H1 (cell line): ENCODE data around the gene KCNJ10.

ENCODE experiments used
- BRCA1 ChIP-seq: IDR thresholded peaks from 2 replicates; pipeline ENCODE4 v1.6.1; 2012; ENCODE audit warnings: low read depth, low read length, improper control_type of control experiment
- CEBPB ChIP-seq: IDR thresholded peaks from 2 replicates; pipeline ENCODE4 v1.6.1; 2012; ENCODE audit warnings: low read depth, low read length
- CTCF ChIP-seq, 3 experiments: IDR thresholded peaks; 1 replicate in 2 of 3; 2 replicates in 1 of 3; pipeline versions ENCODE4 v1.5.1 to v1.6.1; 2011; ENCODE audit warnings: low read length in 3 of 3, mild to moderate bottlenecking in 3 of 3, inconsistent platforms in 2 of 3, low read depth in 1 of 3, moderate library complexity in 1 of 3; ENCODE audit not compliant: insufficient read depth in 1 of 3; ENCODE audit errors: control extremely low read depth in 1 of 3
- E2F6 ChIP-seq: IDR thresholded peaks from 2 replicates; pipeline ENCODE4 v1.6.1; 2012; ENCODE audit warnings: inconsistent platforms
- EGR1 ChIP-seq: IDR thresholded peaks from 2 replicates; pipeline ENCODE4 v1.6.1; 2011; ENCODE audit warnings: low read depth, low read length, borderline replicate concordance
- EP300 ChIP-seq, 2 experiments: IDR thresholded peaks; 1 replicate in 1 of 2; 2 replicates in 1 of 2; pipeline ENCODE4 v1.6.1; 2011 to 2012; ENCODE audit warnings: low read depth in 2 of 2, low read length in 2 of 2, mild to moderate bottlenecking in 2 of 2, borderline replicate concordance in 1 of 2, inconsistent platforms in 1 of 2, moderate library complexity in 1 of 2
- EZH2 ChIP-seq: fragments of 200-600 bp; sonication (generic); IDR thresholded peaks from 2 replicates; pipeline ENCODE4 v1.7.1; 2012; ENCODE audit warnings: low read depth, mild to moderate bottlenecking, moderate library complexity, low read length, inconsistent platforms; ENCODE audit not compliant: severe bottlenecking
- GTF2F1 ChIP-seq: IDR thresholded peaks from 2 replicates; pipeline ENCODE4 v1.6.1; 2012; ENCODE audit warnings: low read depth, low read length, improper control_type of control experiment, borderline replicate concordance
- POLR2A ChIP-seq, 2 experiments: IDR thresholded peaks; 1 replicate in 1 of 2; 2 replicates in 1 of 2; pipeline ENCODE4 v1.6.1; 2011; ENCODE audit warnings: low read depth in 2 of 2, low read length in 2 of 2, mild to moderate bottlenecking in 2 of 2; ENCODE audit errors: control extremely low read depth in 1 of 2
- POLR2AphosphoS5 ChIP-seq: IDR thresholded peaks from 2 replicates; pipeline ENCODE4 v1.6.1; 2011; ENCODE audit warnings: low read depth, low read length
- RFX5 ChIP-seq: IDR thresholded peaks from 2 replicates; pipeline ENCODE4 v1.6.1; 2011; ENCODE audit warnings: low read depth, low read length, improper control_type of control experiment, borderline replicate concordance
- TAF1 ChIP-seq: IDR thresholded peaks from 2 replicates; pipeline ENCODE4 v1.6.1; 2011; ENCODE audit warnings: mild to moderate bottlenecking, low read depth, low read length
- YY1 ChIP-seq: IDR thresholded peaks from 2 replicates; pipeline ENCODE4 v1.6.1; 2011; ENCODE audit warnings: low read depth, mild to moderate bottlenecking, low read length
- TF ChIP-seq, protein P1 (sequence below): IDR thresholded peaks from 2 replicates; pipeline ENCODE4 v1.6.1; 2012; ENCODE audit warnings: inconsistent platforms

- TF ChIP-seq CTCF (IDR thresholded peaks at IDR 0.05; ENCODE audit: control extremely low read depth in 1 of 3, insufficient read depth in 1 of 3, low read depth in 1 of 3, low read length in 3 of 3) = no peak
- TF ChIP-seq E2F6 = no peak
- TF ChIP-seq BRCA1 = no peak
- TF ChIP-seq, protein P1, sequence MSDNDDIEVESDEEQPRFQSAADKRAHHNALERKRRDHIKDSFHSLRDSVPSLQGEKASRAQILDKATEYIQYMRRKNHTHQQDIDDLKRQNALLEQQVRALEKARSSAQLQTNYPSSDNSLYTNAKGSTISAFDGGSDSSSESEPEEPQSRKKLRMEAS = no peak
- TF ChIP-seq YY1 = no peak
- no peak for TF ChIP-seq POLR2A (IDR thresholded peaks at IDR 0.05; ENCODE audit: control extremely low read depth in 1 of 2, low read depth in 2 of 2, low read length in 2 of 2)
- TF ChIP-seq POLR2AphosphoS5 = no peak; the same call in 1 of the 2 replicates
- no peak for TF ChIP-seq EZH2
- TF ChIP-seq CEBPB = no peak
- TF ChIP-seq RFX5 = no peak
- TF ChIP-seq GTF2F1 = no peak
- TF ChIP-seq EP300 (IDR thresholded peaks at IDR 0.05; ENCODE audit: borderline replicate concordance in 1 of 2, low read depth in 2 of 2, low read length in 2 of 2) = no peak
- TF ChIP-seq TAF1 = no peak
- TF ChIP-seq EGR1 = no peak
Observed at GRCh38 chr1:160090760-160091159, 20.8 kb upstream of the KCNJ10 start.
